ENCODE data around the gene KDM4C.
"Not testable (repeated sequence)": the region's sequence is repeated elsewhere in the genome, so short reads cannot be mapped to it uniquely, and the experiment has no call there.

Gene KDM4C

DNA sequence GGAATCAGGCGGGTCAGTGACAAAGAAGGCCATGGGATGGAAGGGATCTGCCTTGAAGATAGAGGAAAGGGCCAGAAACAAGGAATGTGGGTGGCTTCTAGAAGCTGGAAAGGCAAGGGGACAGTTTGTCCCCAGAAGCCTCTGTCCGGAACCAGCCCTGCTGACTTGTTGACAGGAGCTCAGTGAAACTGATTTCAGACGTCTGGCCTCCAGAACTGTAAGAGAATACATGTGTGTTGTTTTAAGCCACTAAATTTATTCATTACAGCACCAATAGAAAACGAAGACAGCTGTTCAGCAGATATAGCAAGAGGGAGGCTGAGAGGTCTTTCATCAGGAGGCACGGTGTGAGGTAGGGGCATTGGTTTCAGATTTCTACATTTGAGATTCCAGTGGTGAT, 422.5 kb downstream of the KDM4C start:
- DNase-seq = no peak

DNA sequence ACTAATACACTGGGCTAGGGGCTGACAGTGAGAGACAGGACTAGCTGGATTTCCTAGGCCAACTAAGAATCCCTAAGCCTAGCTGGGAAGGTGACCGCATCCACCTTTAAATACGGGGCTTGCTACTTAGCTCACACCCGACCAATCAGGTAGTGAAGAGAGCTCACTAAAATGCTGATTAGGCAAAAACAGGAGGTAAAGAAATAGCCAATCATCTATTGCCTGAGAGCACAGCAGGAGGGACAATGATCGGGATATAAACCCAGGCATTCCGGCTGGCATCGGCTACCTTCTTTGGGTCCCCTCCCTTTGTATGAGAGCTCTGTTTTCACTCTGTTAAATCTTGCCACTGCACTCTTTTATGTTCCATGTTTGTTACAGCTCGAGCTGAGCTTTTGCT, 425.4 kb downstream of the KDM4C start:
- DNase-seq = not testable (repeated sequence)

DNA sequence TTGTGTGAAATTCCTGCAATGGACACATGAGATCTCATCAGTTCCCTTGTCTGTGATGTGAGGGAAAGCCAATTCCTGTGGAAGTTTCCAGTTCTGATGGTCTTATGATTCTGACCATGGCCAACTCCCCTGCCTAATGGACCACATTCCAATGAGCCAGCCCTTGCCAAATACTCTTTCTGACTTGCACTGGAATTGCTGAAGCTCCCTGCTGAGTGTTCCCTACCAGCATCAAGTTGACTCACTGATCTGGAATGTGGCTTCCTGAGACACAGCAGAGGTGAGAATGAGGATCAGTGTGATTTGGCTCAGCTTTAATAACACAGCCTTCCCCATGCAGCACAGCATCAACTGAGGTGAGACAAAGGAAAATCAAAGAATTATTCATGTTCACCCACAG, 427.8 kb downstream of the KDM4C start:
- no peak for DNase-seq

DNA sequence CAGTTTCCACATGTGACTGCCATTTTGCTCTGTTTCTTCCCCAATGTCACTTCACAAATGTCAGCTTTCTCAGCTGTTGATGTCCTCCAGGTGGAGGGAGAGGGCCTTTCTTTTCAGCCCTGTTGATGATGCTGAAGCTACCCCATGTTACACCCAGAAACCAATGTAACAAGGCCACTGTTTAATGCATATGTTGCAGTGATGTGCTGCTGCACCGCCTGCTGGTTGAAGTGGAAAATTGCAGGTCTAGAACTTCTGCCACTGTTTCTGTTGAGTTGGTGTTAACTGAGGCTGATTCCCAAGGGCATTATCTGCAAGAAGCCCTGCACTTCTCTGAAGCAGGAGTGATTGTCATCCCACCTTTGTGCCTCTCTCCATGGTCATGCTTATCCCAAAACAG, 428.4 kb downstream of the KDM4C start:
- DNase-seq = peak; percentile 32

DNA sequence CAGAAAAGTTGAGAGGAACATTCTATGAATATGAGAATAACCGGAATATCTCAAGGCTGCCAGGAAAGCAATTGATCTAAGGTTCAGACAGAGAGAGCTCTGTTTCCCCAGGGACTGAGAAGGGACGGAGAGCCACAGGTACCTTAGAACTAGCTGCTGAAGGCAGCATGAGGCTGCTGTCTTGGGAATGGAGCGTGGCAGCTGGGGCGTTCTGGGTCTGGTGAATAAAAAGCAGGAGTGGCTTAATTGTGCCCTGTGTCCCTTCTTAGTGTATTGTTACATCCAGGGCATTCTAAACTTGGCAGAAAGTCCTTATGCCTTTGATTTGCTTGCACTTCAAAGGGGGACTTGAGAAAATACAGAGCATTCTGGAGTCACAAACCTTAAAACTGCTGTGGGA, 434.5 kb downstream of the KDM4C start:
- DNase-seq = no peak

DNA sequence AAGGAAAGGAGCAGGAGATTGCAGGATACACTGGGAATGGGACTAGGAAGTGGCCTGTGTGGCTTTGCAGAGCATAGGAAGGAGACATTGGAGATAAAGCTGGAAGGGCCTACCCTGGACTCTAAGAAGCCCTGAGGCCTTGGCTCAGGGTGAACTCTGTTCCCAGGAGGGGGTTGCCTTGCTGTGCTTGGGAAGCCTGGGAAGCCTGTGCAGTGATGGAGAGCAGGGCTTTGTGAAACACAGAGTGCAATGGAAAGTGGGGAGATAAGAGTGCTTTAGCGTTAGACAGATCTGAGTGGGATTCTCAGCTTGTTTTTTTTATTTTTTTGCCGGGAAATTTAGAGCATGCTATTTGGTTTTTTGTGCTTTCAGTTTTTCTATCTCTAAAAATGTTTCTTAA, 437.8 kb downstream of the KDM4C start:
- DNase-seq = no peak

DNA sequence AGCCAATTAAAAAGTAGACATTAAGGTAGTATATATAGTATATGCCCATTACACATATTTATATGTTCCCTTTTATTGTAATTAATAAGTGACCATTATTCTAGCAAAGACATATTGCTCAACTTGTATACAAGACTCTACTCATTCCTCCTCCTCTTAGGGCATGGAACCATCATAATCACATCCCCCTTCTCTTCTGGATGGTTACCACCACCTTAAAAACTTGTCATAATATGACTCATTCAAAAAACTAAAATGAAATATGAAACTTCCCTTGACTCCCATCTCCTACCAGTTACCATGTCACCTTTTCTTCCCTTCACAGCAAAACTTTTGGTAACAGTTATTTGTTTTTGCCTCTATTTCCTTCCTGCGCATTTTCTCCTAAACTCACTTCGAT, 438.7 kb downstream of the KDM4C start:
- no peak for DNase-seq

DNA sequence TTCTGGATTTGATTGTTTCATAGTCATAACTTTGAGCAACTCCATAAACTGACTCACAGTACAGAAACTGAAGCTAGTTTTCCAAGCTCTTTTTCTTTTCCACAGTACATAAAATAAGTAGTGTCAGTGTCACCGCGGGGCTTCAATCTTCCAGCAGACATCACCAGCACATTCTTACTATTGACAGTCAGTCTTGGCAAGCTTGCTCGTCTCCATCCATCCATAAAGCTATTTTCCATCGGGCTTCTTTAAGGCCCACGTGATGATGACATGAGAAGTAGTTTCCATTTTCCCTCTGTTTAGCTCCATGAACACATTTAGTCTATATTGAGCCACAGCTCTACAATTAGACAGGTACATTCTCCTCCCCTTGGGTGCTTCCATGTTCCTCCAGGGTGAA, 443.4 kb downstream of the KDM4C start:
- no peak for DNase-seq

DNA sequence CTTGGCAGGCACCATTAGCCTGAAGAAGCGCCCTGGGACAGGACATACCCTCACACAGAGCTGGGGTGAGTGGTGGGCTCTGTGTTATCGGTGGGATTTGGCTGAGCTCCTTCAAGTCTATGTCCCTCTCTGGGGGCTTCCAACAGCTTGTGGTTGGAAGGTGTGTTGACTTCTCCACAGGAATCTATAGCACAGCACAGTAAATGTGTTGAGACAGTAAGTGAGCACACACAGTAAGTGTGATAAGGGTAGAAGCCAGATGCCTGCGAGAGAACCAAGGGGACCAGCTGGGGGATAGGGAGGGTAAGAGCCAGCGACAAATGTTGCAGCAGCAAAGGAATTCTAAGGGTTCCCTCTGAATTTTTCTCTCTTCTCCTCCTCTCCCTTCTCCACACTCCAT, 448.0 kb downstream of the KDM4C start:
- DNase-seq = no peak

DNA sequence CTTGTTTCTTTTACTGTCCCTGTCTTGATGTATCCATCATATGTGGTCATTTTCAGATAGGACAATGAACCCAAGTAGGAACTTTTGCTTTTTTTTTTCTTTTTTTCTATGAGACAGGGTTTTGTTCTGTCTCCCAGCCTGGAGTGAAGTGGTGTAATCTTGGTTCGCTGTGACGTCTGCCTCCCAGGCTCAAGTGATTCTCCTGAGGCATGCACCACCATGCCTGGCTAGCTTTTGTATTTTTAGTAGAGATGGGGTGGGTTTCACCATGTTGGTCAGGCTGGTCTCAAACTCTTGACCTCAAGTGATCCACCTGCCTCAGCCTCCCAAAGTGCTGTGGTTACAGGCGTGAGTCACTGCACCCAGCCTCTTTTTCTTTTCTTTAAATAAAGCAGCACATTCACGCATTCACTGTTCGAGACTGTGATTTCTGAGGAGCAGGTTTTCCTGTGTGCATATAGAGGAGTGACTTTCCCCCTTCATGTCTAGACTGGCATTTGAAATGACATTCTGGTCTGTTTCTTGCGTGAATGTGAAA, 448.5 kb downstream of the KDM4C start:
- no peak for DNase-seq

DNA sequence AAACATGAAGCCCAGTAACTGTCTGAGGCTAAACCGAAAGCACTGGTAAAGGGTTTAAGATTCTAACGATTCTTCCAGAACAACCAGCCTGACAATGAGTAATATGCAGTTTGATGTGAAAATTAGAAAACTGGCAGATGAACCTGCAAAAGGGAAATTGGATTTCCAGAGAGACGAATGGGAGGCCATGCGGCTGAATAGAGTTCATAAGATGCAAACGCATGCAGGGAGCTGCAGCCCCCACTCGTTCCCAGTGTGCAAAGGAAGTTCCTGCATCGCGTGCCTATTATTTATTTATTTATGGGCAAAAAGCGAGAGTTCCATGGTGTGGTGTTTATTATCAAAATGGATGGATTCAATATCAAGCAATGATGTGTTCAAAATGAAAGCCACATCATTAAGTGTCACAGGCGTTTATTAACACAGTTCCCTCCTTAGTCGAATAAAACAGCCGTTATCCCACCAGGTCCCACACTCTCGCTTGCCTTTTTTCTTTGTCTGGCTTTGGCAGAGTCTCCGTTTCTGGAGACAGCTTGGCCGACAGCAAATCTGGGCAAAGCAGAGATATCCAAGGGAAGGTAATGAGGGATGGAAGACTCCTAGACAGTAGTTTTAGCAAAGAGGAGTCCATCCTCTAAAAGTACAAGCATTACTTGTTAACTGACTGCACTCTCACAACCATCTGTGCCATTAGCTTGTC, 451.4 kb downstream of the KDM4C start:
- DNase-seq = no peak

DNA sequence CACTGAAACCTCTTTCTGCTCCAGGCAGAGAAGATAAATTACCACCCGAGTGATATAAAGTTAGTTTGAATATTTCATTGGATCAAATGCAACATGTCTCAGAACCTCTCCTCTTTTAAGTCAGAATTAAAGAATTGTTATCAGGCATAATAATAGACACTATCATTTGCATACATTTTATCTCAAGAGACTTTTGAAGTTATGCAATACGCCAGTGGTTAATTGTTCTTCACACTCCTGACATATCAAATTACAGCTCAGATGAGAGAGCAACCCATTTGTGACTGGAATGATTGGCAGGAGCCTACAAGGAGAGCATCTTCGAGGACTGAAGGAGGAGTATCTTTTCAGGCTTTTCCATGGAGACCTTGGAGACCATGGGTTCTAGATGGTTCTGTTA, 452.2 kb downstream of the KDM4C start:
- DNase-seq = no peak

DNA sequence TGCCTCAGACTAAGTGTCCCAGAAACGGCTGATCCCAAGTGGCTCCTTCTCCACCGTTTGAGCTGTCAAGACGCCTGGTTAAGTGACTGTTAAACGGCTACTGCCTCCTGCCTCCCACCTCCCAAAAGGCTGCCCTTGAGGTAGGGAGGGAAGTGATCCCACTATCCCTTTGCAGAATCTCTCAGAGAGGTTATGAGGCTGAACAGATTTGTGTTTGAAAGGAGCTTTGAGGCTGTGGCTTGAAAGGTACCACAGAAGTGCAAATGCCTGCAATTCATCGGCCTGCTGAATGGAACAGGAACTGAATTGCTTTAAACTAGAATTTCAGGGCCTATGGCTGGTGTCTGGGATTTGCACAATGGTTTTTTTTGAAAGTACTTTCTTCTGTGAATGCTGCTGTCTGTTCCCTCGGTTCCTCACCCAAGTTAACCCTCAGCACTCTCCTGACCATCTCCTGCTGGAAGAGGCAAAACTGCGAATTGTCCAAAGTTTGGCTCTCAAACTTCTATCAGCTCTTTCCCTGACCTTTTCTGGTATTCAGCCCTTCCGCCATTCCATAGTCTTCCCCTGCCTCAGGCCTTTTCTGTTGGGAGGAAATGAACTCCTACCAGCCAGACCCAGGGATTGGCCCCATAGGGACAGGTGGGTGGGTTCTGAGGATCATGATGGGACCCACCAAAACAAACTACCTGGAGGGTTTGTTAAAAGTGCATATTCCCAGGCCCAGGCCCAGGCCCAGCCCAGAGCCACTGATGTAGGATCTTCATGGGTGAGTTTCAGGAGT, 453.3 kb downstream of the KDM4C start:
- no peak for DNase-seq

DNA sequence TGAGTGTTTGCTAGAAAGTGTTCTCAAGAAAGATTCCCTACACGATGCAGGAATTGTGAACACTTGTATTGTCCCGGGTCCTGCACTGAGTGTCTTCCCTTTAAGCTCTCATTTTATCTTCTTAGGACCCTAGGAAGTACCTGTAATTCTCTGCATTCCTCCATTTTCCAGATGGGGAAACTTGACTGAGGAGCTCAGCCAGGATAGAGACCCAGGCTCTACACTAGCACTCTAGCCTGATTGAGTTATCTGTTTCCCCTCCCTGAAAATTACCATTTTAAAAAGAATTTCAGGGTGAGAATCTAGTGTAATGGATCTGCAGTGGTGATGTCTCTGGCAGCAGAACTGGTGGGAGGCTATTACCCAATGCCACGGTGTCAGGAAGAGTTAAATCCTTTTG, 453.9 kb downstream of the KDM4C start:
- no peak for DNase-seq

DNA sequence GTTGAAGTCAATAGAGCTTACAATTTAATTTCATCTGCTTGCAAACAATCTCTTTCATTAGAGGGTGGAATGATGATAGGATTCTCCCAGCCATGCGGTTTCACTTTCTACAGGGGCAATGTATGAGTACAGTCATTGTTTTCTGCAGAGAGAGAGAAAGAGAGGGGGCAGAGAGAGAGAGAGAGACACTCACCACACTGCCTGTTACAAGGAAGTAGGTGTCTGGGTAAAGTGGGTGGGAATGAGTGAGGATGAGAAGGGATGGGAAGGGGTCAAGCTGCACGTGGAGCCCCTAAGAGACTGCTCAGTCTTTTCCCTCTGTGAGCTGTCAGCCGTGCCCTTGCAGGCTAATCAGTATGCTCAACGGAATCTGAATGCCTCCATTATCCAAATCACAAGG, 454.3 kb downstream of the KDM4C start:
- DNase-seq = no peak

DNA sequence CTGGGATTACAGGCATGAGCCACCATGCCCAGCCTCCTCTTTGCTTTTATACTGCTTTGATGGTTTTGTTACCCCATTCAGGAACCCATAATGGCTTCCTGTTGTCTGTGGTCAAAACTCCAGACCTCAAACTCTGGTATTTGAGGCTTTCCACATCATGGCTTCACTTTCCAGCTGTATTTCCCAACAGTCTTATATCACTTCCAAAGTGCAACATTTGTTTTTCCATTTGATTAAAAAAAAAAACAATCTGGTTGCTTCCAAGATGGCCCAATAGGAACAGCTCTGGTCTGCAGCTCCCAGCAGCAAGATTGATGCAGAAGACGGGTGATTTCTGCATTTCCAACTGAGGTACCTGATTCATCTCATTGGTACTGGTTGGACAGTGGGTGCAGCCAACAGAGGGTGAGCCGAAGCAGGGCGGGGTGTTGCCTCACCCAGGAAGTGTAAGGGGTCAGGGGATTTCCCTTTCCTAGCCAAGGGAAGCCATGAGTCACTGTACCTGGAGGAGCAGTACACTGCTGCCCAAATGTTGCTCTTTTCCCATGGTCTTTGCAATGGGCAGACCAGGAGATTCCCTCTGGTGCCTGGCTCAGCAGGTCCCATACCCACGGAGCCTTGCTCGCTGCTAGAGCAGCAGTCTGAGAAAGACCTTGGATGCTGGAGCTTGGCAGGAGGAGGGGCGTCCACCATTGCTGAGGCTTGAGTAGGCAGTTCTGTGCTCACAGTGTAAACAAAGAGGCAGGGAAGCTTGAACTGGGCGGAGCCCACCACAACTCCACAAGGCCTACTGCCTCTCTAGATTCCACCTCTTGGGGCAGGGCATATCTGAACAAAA, 458.4 kb downstream of the KDM4C start:
- DNase-seq = peak; percentile 68

DNA sequence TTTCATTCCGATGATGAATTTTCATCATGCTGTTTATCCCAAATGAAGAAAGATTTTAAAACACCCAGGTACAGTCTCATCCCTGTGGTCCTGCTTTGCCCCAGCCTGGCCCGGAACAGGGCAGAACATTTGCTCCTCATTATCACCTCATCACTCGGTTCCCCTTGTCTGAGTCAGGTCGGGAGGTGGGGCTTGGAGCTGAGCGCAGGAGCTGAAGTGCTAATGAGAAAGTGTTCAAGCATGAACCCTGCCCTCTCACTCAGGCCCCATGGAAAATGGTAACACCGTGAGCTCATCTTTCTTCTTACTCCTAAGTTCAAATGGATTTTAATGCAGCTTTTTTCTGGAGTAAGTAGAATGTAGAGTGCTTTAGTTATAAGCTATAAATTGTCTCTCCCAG, 466.2 kb downstream of the KDM4C start:
- no peak for DNase-seq

Data from activated CD4-positive, alpha-beta T cell treated with anti-CD3 and anti-CD28 coated beads, Interleukin-2, Interleukin-6, amounts not matched to agents 100 ng/mL and 50 ng/mL, durations not matched to agents 16 hours and 8 hours (primary cell).